ENCODE measurements around the gene MUC4.
"Not testable (repeated sequence)": the region's sequence is repeated elsewhere in the genome, so short reads cannot be mapped to it uniquely, and the experiment has no call there.

Gene MUC4

GRCh38 chr3:195773956-195774537 lies 37.7 kb downstream of the MUC4 start:
- no peak for DNase-seq

DNA sequence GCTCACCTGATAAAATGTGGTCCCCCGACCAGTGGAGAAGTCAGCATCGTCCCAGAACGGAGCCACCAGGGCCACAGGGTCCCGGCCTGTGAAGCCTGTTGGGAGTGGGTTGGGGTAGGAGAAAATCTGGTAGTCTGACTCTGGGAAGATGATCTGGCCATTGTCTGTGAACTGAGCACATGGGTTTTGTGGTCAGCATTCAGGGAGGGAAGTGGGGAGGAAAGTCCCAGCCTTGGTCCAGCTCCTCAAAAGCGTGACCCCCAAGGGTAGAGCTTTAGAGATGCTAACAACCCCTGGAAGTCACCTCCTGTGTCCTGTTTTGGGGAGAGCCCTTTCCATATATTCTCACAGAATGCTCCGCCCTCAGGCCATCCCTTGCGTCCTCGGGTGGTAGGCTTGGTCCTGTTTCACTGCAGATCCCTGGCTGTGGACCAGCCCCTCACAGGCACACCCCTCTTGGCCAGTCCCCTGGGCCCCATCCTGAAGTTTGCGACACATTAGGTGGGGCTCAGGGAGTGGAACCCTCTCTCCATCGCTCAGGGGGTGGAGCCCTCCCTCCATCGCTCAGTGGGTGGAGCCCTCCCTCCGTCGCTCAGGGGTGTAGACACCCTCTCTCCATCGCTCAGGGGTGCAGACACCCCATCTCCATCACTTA lies 40.0 kb downstream of the MUC4 start:
- no peak for DNase-seq

DNA sequence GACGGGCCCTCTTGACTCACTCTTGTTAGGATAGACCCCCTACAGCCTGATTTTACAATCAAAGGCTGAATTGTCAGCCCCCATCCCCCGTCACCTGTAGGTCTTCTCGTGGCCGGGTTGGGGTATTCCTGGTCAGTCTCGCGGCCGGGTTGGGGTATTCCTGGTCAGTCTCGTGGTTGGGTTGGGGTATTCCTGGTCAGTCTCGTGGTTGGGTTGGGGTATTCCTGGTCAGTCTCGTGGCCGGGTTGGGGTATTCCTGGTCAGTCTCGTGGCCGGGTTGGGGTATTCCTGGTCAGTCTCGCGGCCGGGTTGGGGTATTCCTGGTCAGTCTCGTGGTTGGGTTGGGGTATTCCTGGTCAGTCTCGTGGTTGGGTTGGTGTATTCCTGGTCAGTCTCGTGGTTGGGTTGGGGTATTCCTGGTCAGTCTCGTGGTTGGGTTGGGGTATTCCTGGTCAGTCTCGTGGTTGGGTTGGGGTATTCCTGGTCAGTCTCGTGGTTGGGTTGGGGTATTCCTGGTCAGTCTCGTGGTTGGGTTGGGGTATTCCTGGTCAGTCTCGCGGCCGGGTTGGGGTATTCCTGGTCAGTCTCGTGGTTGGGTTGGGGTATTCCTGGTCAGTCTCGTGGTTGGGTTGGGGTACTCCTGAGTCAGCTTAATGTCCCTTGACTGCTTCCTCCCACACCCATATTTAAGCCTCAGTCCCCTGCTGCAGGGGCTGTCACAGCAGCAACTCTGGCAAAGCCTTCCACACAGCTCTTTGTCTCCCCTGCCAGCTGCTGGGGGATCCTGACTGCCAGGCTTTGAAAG lies 40.7 kb downstream of the MUC4 start:
- DNase-seq, result not testable (repeated sequence)

GRCh38 chr3:195770081-195770840 lies 41.5 kb downstream of the MUC4 start:
- no peak for DNase-seq

GRCh38 chr3:195769551-195769950 lies 42.2 kb downstream of the MUC4 start:
- no peak for DNase-seq

GRCh38 chr3:195768831-195769303 lies 42.9 kb downstream of the MUC4 start:
- no peak for DNase-seq

- no peak for DNase-seq
These were observed 43.3 kb downstream of the MUC4 start for GRCh38 chr3:195768414-195768813.

GRCh38 chr3:195767792-195768191 lies 43.9 kb downstream of the MUC4 start:
- no peak for DNase-seq

DNA sequence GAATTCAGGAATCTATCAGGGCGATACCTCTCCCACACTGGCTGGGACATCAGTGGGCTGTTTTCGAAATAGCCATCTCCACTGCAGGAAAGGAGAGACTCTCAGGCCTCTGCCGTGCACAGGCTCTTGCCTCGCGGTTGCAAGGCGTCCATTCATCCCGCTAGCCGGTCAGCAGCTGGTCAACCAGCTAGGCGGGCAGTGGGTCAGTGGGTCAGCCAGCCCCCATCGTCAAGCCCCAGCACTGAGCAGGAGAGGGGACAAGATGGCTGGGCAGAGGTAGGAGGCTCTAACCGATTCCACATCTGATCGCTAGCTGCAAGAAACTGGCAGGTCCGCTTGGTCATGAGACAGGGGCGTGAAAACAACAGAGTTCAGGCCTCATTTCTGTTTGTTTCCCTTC lies 45.1 kb downstream of the MUC4 start:
- DNase-seq, result no peak

DNA sequence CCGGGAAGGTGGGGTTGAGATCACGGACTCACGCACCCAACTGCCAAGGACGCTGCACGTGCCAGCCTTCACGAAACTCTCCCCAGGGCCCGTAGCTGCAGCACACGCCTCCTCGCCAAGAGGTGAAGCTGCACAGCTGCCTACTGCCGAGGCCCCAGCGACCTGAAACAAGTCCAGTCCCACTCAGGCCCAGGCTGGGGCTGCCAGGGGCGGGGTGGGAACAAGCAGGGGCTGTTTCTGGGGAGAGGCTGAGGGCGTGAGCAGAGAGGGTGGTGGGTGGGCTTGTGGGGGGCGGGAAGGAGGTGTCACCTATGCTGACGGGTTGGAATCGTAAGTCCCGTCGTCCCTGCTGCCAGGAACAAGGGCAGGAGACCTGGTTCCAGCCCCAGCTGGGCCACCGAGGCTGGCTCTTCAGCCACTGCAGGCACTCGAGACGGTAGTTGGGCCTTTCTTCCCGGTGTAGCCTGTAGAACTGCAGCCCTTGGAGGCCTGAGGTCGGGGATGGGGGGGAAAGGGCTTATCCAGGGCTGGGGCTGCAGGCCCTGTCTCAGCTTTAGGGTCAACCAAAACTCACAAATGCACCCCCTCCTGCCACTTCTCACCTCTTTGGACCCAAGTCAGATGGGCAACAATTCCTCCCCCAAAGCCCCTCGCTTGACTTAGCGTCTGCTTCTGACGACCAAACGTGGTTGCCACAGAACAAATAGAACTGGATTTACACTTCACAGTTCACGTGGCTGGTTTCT lies 46.6 kb downstream of the MUC4 start:
- no peak for DNase-seq

GRCh38 chr3:195763843-195764825 lies 47.6 kb downstream of the MUC4 start:
- DNase-seq, result no peak

DNA sequence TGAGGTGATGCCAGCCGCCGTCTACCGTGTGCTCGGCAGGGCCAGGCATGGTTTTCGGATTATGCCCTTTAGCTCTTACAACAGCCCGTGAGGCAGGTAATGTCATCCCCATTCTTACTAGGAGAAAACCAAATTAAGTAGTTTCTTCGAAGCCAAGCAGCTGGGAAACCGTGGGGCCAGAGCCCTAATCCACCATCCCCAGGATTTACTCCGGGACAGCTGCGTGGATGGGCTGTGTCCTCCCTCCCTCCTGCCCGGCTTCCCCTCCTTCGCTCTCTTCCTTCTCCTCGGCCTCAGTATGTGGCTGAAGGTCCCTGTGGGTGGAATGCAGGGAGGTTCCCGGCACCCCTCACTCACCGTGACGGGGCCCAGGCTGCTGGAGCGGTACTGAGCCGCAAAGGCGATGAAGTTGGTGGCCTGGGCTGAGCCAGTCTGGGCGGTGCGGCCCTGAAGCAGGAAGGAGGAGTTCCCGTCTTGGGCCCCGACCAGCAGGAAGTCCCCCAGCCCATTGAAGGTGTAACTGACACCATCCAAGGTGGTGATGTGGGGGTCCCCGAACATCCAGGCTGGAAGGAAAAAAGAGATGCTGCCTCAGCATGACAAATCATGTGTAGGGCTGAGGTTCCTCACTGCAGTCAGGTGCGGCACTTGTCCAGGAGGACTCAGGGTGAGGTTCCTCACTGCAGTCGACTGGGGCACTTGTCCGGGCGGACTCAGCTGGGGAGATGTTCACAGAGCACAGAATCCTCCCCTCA lies 48.5 kb downstream of the MUC4 start:
- DNase-seq, result no peak

DNA sequence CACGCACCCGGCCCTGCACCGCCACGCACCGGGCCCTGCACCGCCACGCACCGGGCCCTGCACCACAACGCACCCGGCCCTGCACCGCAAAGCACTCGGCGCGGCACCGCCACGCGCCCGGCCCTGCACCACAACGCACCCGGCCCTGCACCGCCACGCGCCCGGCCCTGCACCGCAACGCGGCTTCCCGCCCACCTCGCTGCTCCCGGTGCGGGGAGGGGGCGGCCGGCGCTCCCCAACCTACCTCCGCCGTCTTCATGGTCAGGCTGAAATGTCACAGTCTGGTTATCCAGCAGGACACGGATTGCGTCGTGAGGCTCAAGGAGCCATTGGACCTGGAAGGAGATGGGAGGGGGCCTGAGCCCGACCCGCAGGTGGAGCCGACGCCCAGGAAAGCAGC lies 49.1 kb downstream of the MUC4 start:
- DNase-seq, result no peak

DNA sequence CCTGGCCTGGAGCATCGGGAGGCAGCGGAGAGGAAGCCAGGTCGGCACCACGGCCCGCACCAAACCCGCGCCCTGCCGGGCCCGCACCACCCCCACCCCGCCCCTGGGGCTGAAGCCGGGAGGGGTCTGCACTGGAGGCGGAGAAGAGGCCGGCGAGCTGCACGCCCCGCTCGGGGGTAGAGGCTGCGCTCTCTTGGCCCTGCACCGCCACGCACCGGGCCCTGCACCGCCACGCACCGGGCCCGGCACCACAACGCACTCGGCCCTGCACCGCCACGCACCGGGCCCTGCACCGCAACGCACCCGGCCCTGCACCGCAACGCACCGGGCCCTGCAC lies 49.5 kb downstream of the MUC4 start:
- no peak for DNase-seq

- DNase-seq, result no peak
These were observed 50.0 kb downstream of the MUC4 start for GRCh38 chr3:195761567-195762248.

- DNase-seq, result no peak
These were observed 50.6 kb downstream of the MUC4 start for GRCh38 chr3:195761123-195761566.

- no peak for DNase-seq
These were observed 51.2 kb downstream of the MUC4 start for GRCh38 chr3:195760345-195761122.

- DNase-seq, result no peak
These were observed 52.9 kb downstream of the MUC4 start for GRCh38 chr3:195758721-195759353.

DNA sequence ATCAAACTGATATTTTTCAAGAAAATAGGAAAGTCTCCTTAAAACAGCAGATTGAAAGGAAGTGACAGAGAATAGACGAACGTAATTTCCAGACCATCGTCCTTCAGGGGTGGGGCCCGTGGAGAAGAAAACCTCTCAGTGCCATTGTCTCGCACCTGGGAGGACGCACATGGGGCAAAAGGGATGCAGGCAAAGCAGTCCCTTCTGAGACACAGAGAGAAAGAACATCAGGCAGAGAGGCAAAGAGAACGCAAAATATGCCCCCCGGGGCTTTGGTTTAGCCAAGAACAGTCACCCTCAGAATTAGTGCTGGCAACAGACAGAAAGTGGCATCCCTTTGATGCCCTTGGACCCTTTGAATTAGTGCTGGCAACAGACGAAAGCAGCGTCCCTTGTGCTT lies 53.9 kb downstream of the MUC4 start:
- no peak for DNase-seq

Measured in activated CD4-positive, alpha-beta T cell treated with anti-CD3 and anti-CD28 coated beads, Interleukin-2, amount 50 U/mL, for 4 hours (primary cell).